ENCODE measurements around the gene DHX38. TPM values are rescaled to one million over a fixed set of nuclear protein-coding genes. Genes with fewer than 3 reads are reported as not detected.
"Not testable (repeated sequence)": the region's sequence is repeated elsewhere in the genome, so short reads cannot be mapped to it uniquely, and the experiment has no call there.

DHX38 gene
- total RNA-seq, 2 experiments from 2014 or later = 80.5 to 85.1 TPM

DNA sequence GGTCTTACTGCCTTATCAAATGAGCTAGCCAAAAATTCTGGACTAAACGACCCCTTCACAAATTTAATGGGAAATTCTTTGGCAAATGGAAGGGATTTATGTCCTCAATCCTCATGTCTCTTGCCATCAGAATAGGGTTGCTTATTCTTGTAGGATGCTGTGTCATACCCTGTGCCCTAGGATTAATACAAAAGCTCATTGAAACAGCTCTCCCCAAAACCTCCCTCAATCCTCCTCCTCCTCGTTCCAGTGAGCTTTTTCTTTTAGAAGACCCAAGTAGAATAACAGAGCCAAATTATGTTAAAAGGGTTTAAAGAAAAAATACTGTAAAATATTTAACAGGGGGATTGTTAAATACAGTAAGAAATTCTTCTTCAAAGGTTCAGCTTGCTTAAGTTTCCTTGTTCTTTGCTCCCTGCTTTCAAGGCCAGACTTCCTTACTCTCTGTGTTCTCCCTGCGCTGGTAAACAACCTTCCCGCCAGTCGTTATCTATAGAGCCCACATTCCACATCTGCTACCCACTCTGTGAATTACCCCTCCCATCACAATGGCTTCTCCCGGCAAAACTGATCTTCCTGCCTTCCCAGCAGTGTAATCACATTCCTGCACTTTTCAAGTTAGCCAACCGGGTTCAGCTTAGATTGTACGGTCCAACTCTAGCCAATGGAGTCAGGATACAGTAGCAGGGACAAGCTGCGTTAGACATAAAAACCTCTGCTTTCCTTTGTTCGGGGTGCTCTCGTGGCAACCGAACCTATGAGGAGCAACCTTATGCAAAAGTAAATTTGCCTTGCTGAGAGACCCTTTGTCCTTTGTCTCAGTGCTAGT, 20.9 kb upstream of the DHX38 start:
- no peaks in the 10 kb centered on the region for H3K27me3 Mint-ChIP-seq
- no peaks in the 10 kb centered on the region for H3K9me3 Mint-ChIP-seq
- H3K4me3 Mint-ChIP-seq = no peak overlapping the region
- DNase-seq = no peak
- no peaks in the 10 kb centered on the region for H3K36me3 Mint-ChIP-seq
- no peak overlapping the region for H3K27ac Mint-ChIP-seq
- no peaks in the 10 kb centered on the region for H3K4me1 Mint-ChIP-seq

- no peaks in the 10 kb centered on the region for H3K4me1 Mint-ChIP-seq
- DNase-seq = no peak
- no peaks in the 10 kb centered on the region for H3K36me3 Mint-ChIP-seq
- no peak overlapping the region for H3K27ac Mint-ChIP-seq
- H3K27me3 Mint-ChIP-seq = no peaks in the 10 kb centered on the region
- no peaks in the 10 kb centered on the region for H3K9me3 Mint-ChIP-seq
- no peak overlapping the region for H3K4me3 Mint-ChIP-seq
Observed at GRCh38 chr16:72073560-72074230, 20.0 kb upstream of the DHX38 start.

DNA sequence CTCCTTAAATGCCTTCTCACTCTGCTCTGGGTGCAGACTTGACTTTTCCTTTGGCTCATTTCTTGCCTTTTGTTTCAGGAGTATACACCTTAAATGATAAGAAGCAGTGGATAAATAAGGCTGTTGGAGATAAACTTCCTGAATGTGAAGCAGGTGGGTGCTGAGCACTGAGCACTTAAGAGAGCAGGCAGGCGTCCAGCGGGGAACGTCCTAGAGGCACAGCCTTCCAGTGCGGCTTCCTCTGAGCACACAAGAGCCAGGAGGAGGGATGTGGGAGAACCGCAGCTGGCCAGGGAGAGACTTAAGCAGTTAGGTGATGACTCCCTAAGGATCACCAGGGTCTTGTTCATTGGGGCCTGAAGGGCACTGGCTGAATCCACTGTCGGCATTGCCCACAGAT, 18.6 kb upstream of the DHX38 start:
- H3K36me3 Mint-ChIP-seq, DNase-seq, H3K4me3 Mint-ChIP-seq, H3K9me3 Mint-ChIP-seq, H3K4me1 Mint-ChIP-seq, H3K27me3 Mint-ChIP-seq, H3K27ac Mint-ChIP-seq: not testable (repeated sequence)

- not testable (repeated sequence) for H3K4me1 Mint-ChIP-seq, H3K9me3 Mint-ChIP-seq, H3K27me3 Mint-ChIP-seq, DNase-seq, H3K27ac Mint-ChIP-seq, H3K4me3 Mint-ChIP-seq, H3K36me3 Mint-ChIP-seq
Observed at GRCh38 chr16:72076991-72077706, 16.5 kb upstream of the DHX38 start.

- no peak for DNase-seq
- no peaks in the 10 kb centered on the region for H3K4me1 Mint-ChIP-seq
- H3K4me3 Mint-ChIP-seq = no peak overlapping the region
- no peaks in the 10 kb centered on the region for H3K27me3 Mint-ChIP-seq
- H3K36me3 Mint-ChIP-seq = peaks cover 35% of the 10 kb centered on the region
- no peak overlapping the region for H3K27ac Mint-ChIP-seq
- peaks cover 12% of the 10 kb centered on the region for H3K9me3 Mint-ChIP-seq
Observed at GRCh38 chr16:72083778-72084404, 9.8 kb upstream of the DHX38 start.

DNA sequence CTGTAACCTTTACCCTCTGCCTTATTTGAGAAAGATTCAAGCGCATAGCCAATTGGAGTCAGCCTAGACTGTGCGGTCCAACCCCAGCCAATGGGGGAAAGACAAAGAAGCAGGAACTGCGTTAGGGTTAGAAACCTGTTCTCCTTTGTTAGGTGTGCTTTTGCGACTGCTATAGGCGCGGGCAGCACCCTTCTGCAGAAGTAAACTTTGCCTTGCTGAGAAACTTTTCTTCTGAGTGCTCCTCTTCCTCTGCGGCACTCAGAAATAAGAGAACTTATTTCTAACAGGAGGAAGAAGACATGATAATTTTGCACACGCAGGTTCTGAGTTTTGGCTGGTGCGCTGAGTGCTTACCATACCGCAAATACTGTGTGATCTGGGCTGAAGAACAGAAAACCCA, 9.2 kb upstream of the DHX38 start:
- no peak overlapping the region for H3K4me3 Mint-ChIP-seq
- peaks cover 39% of the 10 kb centered on the region for H3K36me3 Mint-ChIP-seq
- no peak overlapping the region for H3K27ac Mint-ChIP-seq
- no peaks in the 10 kb centered on the region for H3K4me1 Mint-ChIP-seq
- H3K27me3 Mint-ChIP-seq = no peaks in the 10 kb centered on the region
- H3K9me3 Mint-ChIP-seq = peaks cover 12% of the 10 kb centered on the region
- DNase-seq = no peak

- Mint-ChIP-seq H3K4me1 (no peaks in the 10 kb centered on the region), H3K4me3 (no peak overlapping the region), H3K36me3 (peaks cover 39% of the 10 kb centered on the region), H3K27ac (no peak overlapping the region), H3K9me3 (peaks cover 12% of the 10 kb centered on the region), H3K27me3 (no peaks in the 10 kb centered on the region)
- DNase-seq = no peak
Observed at GRCh38 chr16:72085002-72085401, 8.6 kb upstream of the DHX38 start.

DNA sequence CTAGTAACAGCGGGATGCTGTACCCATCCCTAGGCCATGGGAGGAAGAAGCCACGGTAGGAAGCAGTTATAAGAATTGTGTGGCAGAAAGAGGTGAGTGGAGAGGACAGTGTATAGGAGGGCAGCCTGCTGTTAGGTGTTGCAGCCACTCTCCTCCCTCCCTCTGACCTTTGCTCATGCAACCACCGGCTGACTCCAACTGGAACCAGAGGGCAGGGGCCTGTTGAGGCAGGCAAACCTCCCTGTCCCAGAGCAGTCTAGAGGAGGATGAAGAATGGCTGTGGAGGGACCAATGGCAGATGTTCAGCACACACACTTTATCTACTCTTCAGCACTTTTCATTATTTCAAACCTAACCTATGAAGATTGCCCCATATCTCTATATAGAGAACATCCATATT, 2.4 kb upstream of the DHX38 start:
- Mint-ChIP-seq H3K4me1 (peaks cover 34% of the 10 kb centered on the region), H3K36me3 (peaks cover 25% of the 10 kb centered on the region), H3K27me3 (no peaks in the 10 kb centered on the region), H3K27ac (peak overlapping the region; percentile 32), H3K9me3 (no peaks in the 10 kb centered on the region), H3K4me3 (peak overlapping the region; percentile 99)
- no peak for DNase-seq

DNA sequence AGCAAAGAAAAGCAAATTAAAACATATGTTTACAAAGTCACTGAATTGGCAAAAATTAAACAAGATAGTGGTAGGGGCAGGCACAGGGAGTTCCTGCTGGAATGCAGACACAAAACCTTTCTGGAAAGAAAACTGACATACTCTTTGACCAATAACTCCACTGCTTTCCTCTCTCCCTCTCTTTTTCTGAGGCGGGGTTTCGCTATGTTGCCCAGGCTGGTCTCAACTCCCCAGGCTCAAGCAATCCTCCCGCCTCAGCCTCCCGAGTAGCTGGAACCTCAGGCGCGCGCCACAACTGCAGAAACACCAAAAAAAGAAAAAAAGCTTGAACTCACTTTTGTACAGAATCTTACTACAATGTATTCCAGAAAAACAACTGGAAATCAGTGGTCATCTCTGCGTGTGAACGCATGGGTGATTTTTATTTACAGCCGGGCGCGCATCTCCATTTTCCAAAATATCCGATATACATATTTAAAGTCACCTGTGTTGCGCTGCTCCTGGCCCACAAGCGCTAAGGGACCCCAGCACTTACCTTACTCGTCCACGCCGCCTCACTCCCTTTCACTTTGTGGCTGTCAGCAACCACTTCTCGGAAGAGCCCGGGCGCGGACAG, 707 bp upstream of the DHX38 start:
- H3K36me3 Mint-ChIP-seq = peaks cover 29% of the 10 kb centered on the region
- H3K9me3 Mint-ChIP-seq = no peaks in the 10 kb centered on the region
- peaks cover 36% of the 10 kb centered on the region for H3K4me1 Mint-ChIP-seq
- DNase-seq = no peak
- peak overlapping the region; percentile 99 for H3K4me3 Mint-ChIP-seq
- no peaks in the 10 kb centered on the region for H3K27me3 Mint-ChIP-seq
- peak overlapping the region; percentile 97 for H3K27ac Mint-ChIP-seq

- Mint-ChIP-seq H3K4me1 (peaks cover 36% of the 10 kb centered on the region), H3K9me3 (no peaks in the 10 kb centered on the region), H3K36me3 (peaks cover 28% of the 10 kb centered on the region), H3K27me3 (no peaks in the 10 kb centered on the region), H3K4me3 (peak overlapping the region; percentile 99), H3K27ac (peak overlapping the region; percentile 97)
- peak; percentile 50 for DNase-seq
Observed at GRCh38 chr16:72094266-72094610, 591 bp downstream of the DHX38 start.

DNA sequence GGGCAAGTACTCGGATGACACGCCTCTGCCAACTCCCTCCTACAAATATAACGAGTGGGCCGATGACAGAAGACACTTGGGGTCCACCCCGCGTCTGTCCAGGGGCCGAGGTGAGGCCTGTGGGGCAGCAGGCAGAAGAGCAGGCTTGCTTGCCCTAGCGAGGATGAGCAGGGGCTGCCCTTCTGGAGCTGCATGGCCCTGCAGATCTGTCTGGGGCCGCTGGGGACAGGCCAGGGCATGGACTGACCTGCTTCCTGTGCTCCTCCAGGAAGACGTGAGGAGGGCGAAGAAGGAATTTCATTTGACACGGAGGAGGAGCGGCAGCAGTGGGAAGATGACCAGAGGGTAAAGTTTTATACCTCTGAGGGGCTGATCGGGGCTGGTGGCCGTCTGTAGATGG, 5.3 kb downstream of the DHX38 start:
- H3K36me3 Mint-ChIP-seq = peaks cover 32% of the 10 kb centered on the region
- H3K9me3 Mint-ChIP-seq = no peaks in the 10 kb centered on the region
- no peak overlapping the region for H3K4me3 Mint-ChIP-seq
- no peak for DNase-seq
- peaks cover 10% of the 10 kb centered on the region for H3K4me1 Mint-ChIP-seq
- no peaks in the 10 kb centered on the region for H3K27me3 Mint-ChIP-seq
- H3K27ac Mint-ChIP-seq = no peak overlapping the region

GRCh38 chr16:72099377-72099818, 5.8 kb downstream of the DHX38 start:
- Mint-ChIP-seq H3K27ac (no peak overlapping the region), H3K27me3 (no peaks in the 10 kb centered on the region), H3K9me3 (no peaks in the 10 kb centered on the region), H3K4me3 (no peak overlapping the region), H3K36me3 (peaks cover 32% of the 10 kb centered on the region), H3K4me1 (peaks cover 10% of the 10 kb centered on the region)
- DNase-seq = peak; percentile 46

- no peak for DNase-seq
- no peak overlapping the region for H3K4me3 Mint-ChIP-seq
- H3K36me3 Mint-ChIP-seq = peaks cover 34% of the 10 kb centered on the region
- no peaks in the 10 kb centered on the region for H3K9me3 Mint-ChIP-seq
- no peaks in the 10 kb centered on the region for H3K27me3 Mint-ChIP-seq
- no peak overlapping the region for H3K27ac Mint-ChIP-seq
- H3K4me1 Mint-ChIP-seq = peaks cover 2% of the 10 kb centered on the region
Observed at GRCh38 chr16:72101195-72101594, 7.5 kb downstream of the DHX38 start.

- Mint-ChIP-seq H3K4me1 (no peaks in the 10 kb centered on the region), H3K27me3 (no peaks in the 10 kb centered on the region), H3K27ac (no peak overlapping the region), H3K9me3 (no peaks in the 10 kb centered on the region), H3K4me3 (no peak overlapping the region), H3K36me3 (peaks cover 24% of the 10 kb centered on the region)
- no peak for DNase-seq
Observed at GRCh38 chr16:72104905-72105304, 11.3 kb downstream of the DHX38 start.

DNA sequence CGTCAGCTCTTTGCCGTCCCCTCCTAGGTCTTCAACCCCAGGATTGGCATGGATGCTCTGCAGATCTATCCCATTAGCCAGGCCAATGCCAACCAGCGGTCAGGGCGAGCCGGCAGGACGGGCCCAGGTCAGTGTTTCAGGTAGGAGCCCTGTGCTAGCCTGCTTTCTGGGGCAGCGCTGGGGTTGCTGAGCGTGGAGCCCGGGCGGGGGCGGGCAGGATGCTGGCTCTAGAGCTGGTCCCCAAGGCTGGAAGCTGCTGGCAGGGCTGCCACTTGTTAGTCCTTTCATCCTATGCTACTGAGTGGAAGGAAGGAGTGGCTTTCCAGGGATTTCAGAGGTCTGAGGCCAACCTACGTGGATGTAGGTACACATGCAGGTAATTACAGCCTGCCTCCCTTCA, 12.3 kb downstream of the DHX38 start:
- H3K36me3 Mint-ChIP-seq = peaks cover 32% of the 10 kb centered on the region
- no peaks in the 10 kb centered on the region for H3K9me3 Mint-ChIP-seq
- DNase-seq = no peak
- H3K4me3 Mint-ChIP-seq = no peak overlapping the region
- H3K4me1 Mint-ChIP-seq = no peaks in the 10 kb centered on the region
- no peak overlapping the region for H3K27ac Mint-ChIP-seq
- no peaks in the 10 kb centered on the region for H3K27me3 Mint-ChIP-seq

All from activated naive CD8-positive, alpha-beta T cell treated with anti-CD3 and anti-CD28 coated beads for 36 hours (primary cell).